NB4 (cell line): ENCODE results near the gene PLA2G4B.

Experiments
- DNase-seq: peaks from one replicate; pipeline ENCODE4 v3.0.0; 2010; ENCODE audit warnings: low read depth
- H3K4me3 ChIP-seq: one replicate; pipeline ENCODE4 v1.5.1; 2011; ENCODE audit warnings: mild to moderate bottlenecking, low read depth, low read length, moderate library complexity
- CTCF ChIP-seq: IDR thresholded peaks from one replicate; pipeline ENCODE4 v1.5.1; 2012; ENCODE audit warnings: low read depth, low read length
- MYC ChIP-seq: IDR thresholded peaks from 2 replicates; pipeline ENCODE4 v1.6.1; 2011; ENCODE audit warnings: low read depth, low read length
- POLR2A ChIP-seq: IDR thresholded peaks from 2 replicates; pipeline ENCODE4 v1.6.1; 2011; ENCODE audit warnings: mild to moderate bottlenecking; ENCODE audit not compliant: insufficient read length; ENCODE audit errors: extremely low read depth
- TF ChIP-seq, protein P1 (sequence below): IDR thresholded peaks from 2 replicates; pipeline ENCODE4 v1.6.1; 2011; ENCODE audit warnings: low read depth, low read length

Gene PLA2G4B

GRCh38 chr15:41832875-41833274, 5.8 kb upstream of the PLA2G4B start:
- no peak overlapping the region for H3K4me3 ChIP-seq
- TF ChIP-seq, protein P1, sequence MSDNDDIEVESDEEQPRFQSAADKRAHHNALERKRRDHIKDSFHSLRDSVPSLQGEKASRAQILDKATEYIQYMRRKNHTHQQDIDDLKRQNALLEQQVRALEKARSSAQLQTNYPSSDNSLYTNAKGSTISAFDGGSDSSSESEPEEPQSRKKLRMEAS, result no peak
- TF ChIP-seq MYC (no peak), POLR2A (no peak), CTCF (no peak)
- no peak for DNase-seq

DNA sequence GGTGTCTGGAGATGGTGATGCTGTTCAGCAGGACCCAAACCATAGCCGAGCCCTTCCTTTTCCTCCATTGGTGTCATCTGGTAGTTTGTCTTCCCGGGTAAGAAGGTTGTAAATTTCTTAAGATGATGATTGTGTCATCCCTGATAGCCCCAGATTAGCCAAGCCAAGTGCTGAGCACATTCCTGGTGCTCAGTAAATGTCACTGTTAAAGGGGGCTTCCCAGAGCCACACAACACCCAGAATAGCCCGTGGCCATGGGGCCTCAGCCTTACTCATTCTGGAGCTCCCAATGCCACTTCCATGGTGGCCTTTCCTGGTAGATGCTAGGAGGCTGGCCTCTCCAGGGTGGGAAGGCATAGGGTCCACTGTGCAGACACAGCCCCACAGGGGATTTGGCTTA, 4.6 kb upstream of the PLA2G4B start:
- no peak overlapping the region for H3K4me3 ChIP-seq
- TF ChIP-seq CTCF, result no peak
- TF ChIP-seq, protein P1, result no peak
- no peak for DNase-seq

DNA sequence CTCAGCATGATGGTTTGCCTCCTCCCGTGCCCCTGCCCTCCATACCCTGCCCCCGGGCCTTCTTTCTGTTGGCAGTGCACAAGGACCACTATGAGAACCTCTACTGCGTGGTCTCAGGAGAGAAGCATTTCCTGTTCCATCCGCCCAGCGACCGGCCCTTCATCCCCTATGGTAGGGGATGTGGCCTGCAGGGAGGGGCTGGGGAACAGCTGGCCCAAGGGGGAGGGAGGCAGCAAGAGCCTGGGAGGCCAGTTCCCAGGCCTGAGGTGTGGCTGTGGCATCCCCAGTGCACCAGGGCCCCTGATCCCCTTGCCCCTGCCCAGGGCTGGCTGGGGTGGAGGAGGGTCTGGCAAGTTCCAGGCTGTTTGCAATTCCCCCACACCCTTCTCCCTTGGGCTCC, 2.6 kb upstream of the PLA2G4B start:
- H3K4me3 ChIP-seq, result no peak overlapping the region
- no peak for TF ChIP-seq CTCF
- TF ChIP-seq POLR2A, result no peak
- no peak for TF ChIP-seq MYC
- TF ChIP-seq, protein P1, result no peak
- peak; percentile 32 for DNase-seq

DNA sequence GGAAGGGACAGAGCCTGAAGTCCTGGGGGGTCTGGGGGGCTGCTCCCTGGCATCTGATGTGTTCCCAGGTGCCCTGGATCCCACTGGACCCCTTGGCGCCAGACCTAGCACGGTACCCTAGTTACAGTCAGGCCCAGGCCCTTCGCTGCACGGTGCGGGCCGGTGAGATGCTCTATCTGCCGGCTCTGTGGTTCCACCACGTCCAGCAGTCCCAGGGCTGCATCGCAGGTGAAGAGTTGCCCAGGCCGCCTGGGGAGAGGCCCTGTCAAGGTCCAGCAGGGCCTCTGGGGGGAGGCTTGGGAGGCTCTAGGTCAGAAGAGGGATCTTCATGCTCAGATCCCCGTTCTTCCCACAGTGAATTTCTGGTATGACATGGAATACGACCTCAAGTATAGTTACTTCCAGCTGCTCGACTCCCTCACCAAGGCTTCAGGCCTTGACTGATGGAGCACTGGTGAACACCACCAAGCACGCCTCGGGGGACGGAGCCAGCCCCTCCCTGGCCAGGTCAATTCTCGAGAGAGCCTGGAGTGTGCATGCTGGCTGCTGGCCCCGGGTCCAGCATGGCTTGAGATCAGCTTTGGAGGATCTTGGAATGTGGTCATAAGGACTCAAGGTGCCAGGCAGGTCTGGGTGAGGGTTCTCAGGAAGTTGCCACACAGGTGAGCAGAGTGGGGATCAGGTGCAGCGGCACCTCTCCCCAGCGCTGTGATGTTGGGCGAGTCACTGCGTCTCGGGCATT, 1.8 kb upstream of the PLA2G4B start:
- TF ChIP-seq POLR2A (no peak), CTCF (no peak), MYC (no peak)
- TF ChIP-seq, protein P1, result no peak
- no peak overlapping the region for H3K4me3 ChIP-seq
- no peak for DNase-seq

DNA sequence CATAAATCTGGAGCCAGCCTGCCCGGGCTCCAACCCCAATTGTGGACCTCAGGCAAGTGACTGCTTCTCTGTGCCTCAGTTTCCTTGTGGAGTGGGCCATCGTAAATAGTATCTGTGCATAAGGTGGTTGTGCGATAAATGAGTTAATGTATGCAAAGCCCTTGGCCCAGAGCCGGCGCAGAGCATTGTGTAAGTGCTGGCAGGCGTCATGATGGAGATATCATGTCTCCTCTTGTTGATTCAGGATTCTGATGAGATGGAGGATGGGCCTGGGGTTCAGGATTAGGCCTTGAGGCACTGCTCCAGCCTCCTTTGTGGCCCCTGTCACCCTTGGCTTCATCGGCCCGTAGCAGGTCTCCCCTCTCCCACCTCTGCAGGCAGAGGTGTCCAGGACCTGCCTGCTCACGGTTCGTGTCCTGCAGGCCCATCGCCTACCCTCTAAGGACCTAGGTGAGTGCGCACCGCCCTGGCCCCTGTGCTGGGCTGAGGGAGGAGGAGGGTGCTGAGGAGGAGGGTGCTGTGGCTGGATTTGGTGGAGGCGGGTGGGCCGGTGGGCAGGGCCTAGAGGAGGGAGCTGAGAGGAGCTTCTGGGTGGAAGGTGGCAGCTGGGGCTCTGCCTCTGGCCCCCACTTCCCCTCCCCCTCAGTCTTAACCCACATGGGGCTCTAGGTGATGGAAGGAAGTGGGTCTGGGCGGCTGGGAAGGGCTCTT, 1.3 kb downstream of the PLA2G4B start:
- TF ChIP-seq, protein P1, result no peak
- no peak for TF ChIP-seq CTCF
- TF ChIP-seq MYC, result no peak
- TF ChIP-seq POLR2A, result no peak
- no peak overlapping the region for H3K4me3 ChIP-seq
- DNase-seq, result no peak
